ENCODE data around the gene CRYM.
A peak's percentile ranks its signal among the peaks of the same experiment; 100 is the strongest.
"Not testable (repeated sequence)": the region's sequence is repeated elsewhere in the genome, so short reads cannot be mapped to it uniquely, and the experiment has no call there.

Gene CRYM

DNA sequence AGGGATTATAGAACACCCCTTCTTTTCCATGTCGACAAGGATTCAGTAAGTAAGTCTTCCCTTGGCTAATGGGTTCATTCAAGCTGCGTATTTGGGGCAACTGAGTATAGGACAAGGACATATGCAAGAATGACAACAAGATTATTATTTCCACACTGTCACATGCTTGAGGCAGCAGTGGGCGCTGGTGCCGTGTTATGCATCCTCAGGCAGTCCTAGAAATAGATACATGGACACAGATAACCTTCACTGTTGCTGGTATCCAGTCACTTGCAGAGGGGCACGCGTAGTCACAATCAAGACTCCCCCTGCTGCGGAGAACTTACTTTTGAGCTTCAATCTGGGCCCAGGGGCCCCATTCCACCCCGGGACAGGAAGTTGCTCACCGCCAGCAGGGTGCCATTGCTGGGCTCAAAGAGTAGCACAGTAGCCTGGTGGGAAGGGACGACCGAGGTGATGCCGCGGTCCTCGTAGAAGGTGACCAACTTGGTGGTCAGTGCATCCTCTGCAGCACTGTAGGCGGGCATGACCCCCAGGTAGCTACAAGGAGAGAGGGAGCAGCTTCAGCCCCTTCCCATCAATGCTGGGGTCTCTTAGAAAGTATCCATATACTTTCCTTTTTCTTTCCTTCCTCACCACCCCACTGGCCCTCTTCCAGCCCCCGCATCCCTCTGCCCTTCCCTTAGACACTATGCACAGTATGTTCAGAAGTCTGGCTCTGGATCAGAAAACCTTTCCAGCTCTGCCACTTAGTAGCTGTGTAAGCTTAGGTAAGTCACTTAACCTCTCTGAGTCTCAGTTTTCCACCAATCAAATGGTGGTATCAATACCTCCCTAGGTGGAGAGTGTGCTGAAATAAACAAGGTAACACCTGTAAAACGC lies 804 bp downstream of the CRYM start:
- DNase-seq, result no peak

DNA sequence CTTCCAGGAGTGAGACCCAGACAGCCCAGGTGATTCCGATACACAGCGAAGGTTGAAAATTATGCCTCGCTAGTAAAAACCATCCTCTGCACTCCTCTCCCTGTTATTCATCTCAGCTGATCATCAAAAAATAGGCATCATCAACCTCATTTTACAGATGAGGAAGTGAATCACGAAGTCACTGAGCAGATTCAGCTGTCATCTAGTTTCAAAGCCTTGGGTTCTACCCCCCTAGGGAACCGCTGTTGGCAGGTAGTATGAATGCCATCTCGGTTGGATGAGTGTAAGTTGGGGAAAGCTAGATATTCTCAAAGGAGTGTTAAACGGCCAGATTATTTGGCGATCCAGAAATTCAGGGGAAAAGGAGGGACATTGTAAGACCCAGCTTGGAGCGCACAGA lies 2.0 kb downstream of the CRYM start:
- DNase-seq, result peak in 1 of 3 donors; percentile 22

DNA sequence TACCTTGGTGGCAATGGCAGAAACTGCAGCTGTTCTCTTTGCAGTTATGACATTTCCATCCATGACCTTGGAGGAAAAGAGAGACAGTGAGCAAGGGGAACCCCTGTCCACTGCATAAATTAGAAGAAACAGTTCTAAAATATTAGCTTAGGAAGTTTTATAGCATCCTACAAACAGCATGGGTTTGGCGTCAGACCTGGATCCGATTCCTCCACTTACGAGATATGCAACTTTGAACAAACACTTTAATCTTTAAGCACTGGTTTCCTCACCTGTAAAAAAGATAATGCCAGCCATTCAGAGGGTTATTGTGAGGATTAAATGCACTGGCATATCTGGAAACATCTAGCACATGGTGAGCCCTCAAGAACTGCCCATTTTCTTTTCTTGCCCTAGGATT lies 2.6 kb downstream of the CRYM start:
- no peak for DNase-seq

DNA sequence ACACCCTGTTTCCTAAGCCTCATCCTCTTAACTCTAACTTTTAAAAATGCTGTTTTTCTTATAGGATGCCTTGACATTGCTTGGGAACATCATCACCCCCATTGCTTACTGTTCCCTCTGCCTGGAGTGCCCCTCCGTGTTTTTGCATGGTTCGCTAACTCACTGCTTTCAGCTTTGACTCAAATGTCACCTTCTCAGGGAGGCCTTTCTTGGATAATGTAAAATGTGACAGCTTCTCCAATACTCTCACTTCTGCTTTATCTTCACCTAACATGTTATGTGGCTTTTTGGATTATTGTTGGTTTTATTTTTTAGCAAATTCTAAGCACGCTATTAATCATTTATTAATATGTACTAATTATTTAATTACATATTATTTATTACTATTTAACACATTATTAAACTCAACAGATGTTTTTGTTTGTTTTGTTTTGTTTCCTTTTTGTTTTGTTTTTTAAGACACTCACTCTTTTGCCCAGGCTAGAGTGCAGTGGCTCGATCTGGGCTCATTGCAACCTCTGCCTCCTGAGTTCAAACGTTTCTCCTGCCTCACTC lies 3.8 kb downstream of the CRYM start:
- DNase-seq, result no peak

DNA sequence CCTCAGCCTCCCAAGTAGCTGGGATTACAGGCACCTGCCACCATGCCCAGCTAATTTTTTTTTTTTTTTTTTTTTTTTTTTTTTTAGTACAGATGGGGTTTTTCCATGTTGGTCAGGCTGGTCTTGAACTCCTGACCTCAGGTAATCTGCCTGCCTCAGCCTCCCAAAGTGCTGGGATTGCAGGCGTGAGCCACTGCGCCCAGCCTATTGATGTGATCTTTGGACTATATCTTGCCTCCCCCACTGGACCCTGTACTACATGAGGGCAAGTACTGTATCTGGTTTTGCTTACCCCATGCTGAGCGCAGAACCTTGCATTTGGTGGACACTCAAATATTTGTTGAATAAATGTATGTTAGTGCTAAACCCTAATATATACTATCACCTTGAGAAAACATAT lies 5.3 kb downstream of the CRYM start:
- DNase-seq, result not testable (repeated sequence)

DNA sequence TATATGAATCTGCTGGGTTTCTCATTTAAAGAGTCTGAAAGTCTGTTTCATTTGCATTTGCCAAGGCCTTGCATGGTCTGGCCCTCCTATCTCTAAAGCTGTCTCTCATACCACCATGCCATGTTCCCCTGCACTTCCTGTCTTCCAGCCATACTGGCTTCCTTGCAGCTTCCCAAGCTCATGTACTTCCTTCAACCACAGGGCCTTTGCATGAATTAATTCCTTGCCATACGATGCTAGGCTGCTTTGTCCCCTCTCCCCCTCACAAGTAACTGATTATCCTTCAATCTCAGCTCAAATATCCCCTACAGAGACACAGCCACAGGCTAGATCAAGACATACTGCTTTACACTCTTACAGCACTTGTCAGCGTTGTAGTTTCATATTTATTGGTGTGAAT lies 5.8 kb downstream of the CRYM start:
- DNase-seq, result no peak

DNA sequence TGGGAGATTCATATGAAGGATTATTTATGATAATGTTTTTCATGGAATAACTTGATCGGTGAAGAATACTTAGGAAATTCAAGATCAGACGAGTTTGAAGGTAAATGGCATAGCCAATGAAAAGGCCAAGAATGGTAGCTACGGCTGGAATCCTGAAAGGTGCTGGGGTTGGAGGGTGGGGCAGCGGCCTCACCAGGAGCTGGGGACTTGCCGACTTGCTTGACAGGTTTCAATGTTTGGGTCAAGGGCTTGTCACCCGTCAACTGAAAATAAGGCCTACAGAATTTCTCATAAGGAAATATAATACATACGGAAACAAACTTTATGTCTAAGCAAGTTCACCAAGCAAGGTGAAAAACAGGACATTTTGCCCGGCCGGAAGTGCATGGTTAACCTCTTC lies 9.9 kb downstream of the CRYM start:
- DNase-seq, result no peak

DNA sequence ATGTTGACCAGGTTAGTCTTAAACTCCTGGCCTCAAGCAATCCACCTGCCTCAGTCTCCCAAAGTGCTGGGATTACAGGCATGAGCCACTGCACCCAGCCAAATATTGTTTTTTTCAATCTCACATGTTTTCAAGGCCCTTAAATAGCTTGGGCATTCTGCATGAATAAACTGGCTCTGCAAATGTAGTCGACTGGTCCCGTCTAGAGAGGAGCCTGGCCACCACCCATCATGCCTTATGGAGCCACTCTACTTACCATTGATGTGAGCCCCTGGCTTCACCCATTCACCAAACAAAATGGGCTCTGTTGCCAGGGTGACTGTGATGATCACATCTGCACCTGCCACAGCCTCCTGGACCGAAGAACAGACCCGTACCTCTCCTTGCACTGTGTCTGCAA lies 10.8 kb downstream of the CRYM start:
- no peak for DNase-seq

DNA sequence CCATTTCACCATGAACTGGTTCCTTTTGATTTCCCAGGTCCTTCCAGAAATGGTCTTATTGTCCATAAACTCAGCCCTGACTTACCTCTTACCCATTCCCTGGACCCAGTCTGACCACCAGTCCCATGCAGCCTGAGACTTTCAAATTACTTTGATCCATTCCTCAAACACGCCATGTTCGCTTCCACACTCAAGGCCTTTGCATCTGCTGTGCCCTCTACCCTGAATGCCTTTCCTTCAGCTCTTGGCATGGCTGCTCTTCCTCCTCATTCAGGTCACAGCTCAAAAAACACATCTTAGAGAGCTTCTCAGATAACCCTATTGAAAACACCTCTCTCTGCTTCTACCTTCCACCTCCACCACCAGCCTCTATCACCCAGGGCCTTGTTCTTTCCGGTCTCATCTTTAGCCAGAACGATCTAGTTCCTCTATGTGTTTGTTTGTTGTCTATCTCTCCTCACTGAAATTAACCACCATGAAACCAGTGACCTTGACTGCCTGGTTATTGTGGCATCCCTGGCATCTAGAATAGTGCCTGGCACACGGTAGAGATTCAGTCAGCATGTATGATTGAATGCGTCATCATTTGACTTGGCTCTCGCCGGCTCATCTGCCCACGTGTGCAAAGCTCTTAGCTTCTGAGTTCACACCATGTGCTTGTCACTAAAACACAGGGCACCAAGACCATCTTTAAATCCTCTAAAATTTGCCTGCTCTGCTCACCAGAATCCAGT lies 12.8 kb downstream of the CRYM start:
- peak in 1 of 3 donors; percentile 13 for DNase-seq

DNA sequence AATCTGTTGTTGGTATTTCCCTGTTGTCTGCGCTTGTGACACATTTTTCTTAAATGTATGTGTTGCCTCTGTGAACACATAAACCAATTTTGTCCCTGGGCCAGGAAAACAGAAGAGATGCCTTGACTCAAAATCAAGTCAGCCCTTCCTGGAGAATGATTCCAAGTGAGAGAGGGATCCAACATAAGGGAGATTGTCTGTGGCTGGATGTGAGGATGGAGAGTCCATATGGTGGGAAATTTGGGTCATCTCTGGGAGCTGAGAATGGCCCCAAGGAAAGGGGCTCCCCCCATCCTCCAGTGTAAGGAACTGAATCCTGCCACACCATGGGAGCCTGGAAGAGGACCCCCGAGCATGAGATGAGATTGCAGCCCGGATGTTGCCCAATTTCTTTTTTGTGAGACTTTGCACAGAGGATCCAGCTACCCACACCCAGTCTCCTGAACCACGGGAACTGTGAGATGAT lies 13.5 kb downstream of the CRYM start:
- peak in 1 of 3 donors; percentile 14 for DNase-seq

DNA sequence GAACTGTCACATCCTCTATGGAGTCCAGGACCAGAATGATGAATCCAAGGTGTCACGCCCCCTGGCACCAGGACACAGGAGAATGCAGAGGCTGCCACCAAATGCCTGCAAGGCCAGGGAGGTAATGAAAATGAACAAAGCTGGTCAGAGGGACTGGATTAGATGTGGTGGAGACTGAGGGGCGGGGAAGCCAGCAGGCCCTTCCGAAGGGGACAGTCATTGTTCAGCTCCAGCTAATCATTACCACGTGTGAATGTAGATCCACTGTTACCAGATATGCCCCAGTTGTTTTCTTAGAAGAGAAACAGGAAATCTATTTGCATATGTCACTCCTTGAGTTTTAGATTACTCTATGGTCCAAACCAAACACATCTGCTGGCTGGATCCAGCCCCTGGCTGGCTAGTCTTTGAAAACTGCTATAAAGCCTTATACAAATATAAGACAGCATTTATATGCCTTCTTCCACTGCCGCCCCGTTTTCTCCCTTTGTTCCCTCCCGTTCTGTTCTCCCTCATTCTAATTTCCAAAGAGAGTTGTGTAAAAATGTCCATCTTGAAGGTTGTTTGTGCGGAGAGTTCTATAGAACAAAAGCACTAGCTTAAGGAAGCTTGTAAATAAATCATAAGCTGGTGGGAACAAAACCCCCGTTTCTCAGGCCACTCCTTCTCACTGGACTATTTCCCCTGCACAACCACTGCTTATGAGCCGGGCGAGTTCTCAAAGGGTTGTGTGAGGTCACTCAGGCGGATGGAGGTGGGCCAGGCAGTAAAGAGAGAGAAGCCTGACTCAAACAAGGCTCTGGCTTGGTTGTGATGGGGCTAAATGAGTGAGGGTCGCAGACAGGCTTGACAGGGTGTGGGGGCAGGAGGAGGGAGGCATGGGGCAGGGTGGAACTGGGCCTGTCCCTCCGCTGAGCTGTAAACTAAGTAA lies 14.2 kb downstream of the CRYM start:
- DNase-seq, result peak in 1 of 3 donors; percentile 11

DNA sequence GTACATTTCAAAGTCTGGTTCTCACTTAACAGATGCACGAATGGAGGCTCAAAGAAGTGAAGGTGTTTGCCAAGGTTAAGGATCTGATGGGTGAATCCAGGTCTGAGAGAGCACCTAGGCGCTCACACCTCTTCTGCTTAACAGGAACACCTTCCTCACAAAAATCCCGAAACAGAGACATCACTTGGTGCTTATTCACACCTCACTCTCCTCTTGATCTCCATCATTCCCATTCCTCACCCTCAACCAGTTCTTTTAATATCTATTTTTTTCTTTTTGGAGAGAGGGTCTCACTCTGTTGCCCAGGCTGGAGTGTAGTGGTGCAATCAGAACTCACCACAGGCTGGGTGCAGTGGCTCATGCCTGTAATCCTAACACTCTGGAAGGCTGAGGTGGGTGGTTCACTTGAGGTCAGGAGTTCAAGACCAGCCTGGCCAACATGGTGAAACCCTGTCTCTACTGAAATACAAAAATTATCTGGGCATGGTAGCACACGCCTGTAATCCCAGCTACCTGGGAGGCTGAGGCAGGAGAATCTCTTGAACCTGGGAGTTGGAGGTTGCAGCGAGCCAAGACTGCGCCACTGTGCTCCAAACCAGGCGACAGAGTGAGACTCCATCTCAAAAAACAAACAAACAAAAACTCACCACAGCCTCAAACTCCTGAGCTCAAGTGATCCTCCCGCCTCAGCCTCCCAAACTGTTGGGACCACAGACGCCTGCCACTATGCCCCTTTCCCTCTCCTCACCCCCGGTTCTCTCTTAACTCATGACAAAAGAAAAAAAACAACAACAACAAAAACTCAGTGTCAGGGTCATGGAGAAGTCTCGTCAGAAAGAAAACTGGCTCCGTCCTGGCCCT lies 15.1 kb downstream of the CRYM start:
- peak in 1 of 3 donors; percentile 8 for DNase-seq

DNA sequence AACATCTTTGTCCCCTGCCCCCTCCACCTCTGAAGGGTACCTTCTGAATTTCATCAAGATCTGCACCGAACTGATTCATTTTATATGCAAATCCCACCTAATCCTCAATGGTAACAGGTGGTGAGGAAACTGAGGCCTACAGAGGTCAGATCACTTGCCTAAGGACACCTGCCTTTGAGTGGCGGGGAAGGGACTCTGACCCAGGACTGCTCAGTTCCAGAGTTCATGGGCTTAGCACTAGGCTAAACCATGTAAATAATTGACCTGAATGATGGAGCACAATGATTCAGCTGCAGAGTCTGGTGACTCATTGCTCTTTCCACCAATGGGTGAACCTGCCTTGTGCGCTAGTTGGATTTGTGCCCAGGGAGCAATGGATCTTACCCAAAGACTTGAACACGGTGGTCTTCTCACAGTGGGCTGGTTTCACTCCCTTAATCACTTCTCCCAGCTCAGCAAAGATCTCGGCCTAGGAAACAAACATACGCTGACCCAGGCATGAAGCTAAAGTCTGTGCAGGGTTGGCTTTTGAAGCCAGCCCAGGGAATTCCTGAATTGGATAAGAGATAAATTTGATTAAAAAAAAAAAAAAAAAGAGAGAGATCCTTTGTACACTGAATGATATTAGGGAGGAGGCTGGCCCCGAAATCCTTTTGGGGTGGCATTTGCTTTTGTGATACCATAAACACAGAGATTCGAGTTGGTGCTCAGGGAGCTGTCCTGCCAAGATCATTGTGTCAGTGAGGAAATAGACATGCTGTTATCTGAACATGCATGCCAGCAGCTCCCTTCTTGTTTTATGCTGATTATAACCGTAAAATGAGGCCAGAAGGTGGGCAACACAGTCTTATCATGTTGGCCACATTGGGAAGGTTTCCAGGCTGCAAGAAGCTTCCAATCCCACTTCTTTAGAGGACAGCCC lies 17.0 kb downstream of the CRYM start:
- DNase-seq, result peak in 1 of 3 donors; percentile 5

DNA sequence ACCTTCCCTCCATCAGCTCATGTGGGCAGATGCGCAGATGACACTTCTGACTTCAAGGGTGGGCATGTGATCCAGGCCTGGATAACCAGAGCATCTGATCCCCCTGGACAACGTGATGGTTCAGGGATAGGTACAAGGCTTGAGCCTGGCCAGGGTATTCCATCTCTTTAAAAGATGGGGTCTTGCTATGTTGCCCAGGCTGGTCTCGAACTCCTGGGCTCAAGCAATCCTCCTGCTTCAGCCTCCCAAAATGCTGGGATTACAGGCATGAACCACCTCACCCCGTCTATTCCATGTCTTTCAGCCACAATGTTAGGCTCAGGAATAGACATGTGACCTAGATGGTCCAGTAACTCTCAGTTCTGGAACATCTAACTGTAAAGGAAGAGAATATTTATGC lies 20.8 kb downstream of the CRYM start:
- DNase-seq, result no peak

DNA sequence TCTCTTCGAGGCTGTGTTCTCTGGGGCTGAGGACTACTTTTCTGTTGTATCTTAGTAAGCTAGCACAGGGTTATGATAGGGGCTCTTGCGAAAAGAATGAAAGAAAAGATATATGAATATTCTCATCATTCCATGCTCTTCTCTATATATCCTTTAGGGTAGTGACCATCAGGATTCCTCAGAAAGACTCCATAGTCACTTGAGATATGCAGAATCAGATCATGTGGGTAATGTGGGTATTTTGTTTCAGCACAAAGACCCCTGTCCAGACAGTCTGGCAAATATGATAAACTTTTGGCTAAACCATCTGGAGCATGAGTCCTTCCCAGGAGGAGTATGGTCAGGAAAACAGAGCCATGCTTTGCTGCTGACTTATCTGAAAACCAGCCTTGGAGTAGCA lies 21.5 kb downstream of the CRYM start:
- DNase-seq, result peak in 1 of 3 donors; percentile 8

DNA sequence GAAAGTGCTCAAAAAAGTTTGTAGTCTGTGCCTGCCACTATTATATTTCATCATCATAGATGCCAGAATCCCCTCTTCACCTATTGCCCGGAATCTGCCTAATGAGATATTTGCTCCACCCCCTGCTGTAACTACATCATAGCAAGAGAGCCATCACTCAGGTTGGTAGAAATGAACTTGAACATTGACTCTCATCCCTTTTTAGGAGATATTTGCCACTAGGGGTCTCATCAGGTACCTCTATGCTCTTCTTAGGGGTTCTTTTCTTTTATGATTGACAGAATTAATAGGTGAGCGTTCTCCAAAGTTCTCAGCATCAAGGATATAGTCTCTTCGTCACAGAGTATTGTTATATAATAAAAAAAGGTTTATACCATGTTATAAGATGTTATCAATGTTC lies 24.6 kb downstream of the CRYM start:
- no peak for DNase-seq

DNA sequence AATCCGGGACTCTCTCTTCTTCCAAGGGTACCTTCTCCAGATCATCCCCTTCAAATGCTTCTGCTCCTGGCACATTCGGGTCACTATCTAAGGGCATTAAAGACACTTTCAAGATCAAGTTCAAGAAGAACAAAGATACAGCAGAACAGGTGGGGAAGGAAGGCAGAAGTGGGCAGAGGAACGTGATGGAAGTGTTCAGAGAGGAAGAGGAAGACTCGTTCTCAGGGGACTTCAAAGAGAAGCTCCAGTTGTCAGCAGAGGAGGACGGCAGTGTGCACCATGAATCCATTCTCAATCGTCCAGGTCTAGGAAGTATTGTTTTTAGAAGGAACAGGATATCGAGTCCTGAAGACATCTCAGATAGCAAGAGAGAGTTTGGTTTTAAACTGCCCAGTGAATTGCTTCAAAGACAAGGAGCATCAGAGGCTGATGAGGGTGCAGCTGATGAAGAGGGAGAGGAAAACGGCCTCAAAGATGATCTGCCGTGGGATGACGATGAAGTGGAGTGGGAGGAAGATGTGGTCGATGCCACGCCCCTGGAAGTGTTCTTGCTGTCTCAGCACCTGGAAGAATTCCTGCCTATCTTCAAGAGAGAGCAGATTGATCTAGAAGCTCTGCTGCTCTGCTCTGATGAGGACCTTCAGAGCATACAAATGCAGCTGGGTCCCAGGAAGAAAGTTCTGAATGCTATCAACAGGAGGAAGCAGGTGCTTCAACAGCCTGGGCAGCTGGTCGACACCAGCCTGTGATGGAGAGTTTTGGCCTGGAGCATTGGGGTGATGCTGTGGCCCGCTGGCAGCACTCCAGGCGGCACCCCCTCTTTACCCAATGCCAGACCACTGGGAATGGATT lies 27.8 kb downstream of the CRYM start:
- no peak for DNase-seq

DNA sequence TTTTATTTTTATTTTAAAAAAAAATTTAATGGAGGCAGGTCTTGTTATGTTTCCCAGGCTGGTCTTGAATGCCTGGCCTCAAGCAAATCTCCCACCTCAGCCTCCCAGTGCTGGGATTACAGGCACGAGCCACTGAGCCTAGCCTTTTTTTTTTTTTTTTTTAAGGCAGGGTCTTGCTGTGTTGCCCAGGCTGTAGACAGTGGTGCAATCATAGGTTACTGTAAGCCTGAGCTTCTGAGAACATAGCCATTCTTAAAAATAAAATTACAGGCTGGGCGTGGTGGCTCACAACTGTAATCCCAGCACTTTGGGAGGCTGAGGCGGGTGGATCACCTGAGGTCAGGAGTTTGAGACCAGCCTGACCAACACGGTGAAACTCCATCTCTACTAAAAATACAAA lies 29.9 kb downstream of the CRYM start:
- DNase-seq, result not testable (repeated sequence)

DNA sequence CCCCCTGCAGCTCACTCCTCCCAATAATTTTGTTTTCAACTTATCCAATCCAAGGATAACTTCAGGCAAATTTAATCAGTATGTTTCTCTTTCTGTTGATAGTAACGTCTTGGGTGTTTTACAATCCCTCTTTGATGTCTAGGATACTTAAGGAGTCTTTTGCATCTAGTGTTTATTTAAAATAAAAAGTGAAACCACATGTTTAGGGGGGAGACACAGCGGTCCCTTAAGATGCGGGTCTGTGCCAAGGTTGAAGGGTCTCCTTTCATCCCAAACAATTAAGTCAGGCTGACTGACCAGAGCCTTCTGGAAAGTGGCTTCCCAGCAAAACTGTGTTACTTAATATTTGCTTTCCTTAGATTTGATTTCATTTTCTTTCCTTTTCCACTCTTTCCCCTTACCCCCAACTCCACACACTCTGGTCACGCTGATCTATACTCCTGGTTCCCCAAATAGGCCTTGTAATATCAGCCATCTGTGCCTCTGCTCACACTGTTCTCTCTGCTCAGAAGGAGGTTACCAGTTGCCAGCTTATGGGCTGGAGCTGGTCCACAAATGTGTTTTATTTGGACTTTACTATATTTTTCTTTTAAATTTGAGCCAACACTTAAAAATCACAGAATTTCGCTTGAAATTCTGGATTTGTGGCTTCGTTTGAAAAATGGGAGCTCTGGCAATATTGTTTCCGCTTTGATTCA lies 33.4 kb downstream of the CRYM start:
- DNase-seq, result no peak
